Neural crest cell (in vitro differentiated cells): ENCODE data around the gene AGBL1. TPM values are rescaled to one million over a fixed set of nuclear protein-coding genes. Genes with fewer than 3 reads are reported as not detected.

Experiments
- DNase-seq: peaks from one replicate; pipeline ENCODE4 v3.0.0; 2021; ENCODE audit warnings: low read depth, mixed read lengths, low spot score
- H3K27ac Mint-ChIP-seq: one replicate; pipeline ENCODE4 v1.8.0; 2021; ENCODE audit warnings: mild to moderate bottlenecking, mixed read lengths; ENCODE audit not compliant: unreplicated experiment
- H3K27me3 Mint-ChIP-seq: 2 replicates; pipeline ENCODE4 v1.8.0; 2021; ENCODE audit warnings: low read depth, mild to moderate bottlenecking, mixed read lengths
- H3K36me3 Mint-ChIP-seq: 2 replicates; pipeline ENCODE4 v1.8.0; 2021; ENCODE audit warnings: low read depth, mild to moderate bottlenecking, mixed read lengths
- H3K4me1 Mint-ChIP-seq: 2 replicates; pipeline ENCODE4 v1.8.0; 2021; ENCODE audit warnings: mixed read lengths
- H3K4me3 Mint-ChIP-seq: one replicate; pipeline ENCODE4 v1.8.0; 2021; ENCODE audit warnings: mild to moderate bottlenecking, mixed read lengths
- H3K9me3 Mint-ChIP-seq: 2 replicates; pipeline ENCODE4 v1.8.0; 2021; ENCODE audit warnings: mixed read lengths
- total RNA-seq: library from RNA; stranded (reverse); gene quantifications from 2 replicates; pipeline ENCODE4 v1.2.1, GENCODE V29; 2021
- TF ChIP-seq, protein P1 (sequence below): fragments of 200-600 bp; sonication (generic); conservative IDR thresholded peaks from 2 replicates; pipeline ENCODE4 v1.5.0; 2021; ENCODE audit warnings: antibody characterized with exemption, mild to moderate bottlenecking

AGBL1 gene
- total RNA-seq, 1 donor from 2014 or later = 0.05 TPM

- Mint-ChIP-seq H3K36me3 (no peaks in the 10 kb centered on the region), H3K4me1 (peaks cover 12% of the 10 kb centered on the region), H3K9me3 (peaks cover 10% of the 10 kb centered on the region), H3K27me3 (no peaks in the 10 kb centered on the region), H3K4me3 (no peak overlapping the region), H3K27ac (no peak overlapping the region)
- no peak for DNase-seq
- TF ChIP-seq, protein P1, sequence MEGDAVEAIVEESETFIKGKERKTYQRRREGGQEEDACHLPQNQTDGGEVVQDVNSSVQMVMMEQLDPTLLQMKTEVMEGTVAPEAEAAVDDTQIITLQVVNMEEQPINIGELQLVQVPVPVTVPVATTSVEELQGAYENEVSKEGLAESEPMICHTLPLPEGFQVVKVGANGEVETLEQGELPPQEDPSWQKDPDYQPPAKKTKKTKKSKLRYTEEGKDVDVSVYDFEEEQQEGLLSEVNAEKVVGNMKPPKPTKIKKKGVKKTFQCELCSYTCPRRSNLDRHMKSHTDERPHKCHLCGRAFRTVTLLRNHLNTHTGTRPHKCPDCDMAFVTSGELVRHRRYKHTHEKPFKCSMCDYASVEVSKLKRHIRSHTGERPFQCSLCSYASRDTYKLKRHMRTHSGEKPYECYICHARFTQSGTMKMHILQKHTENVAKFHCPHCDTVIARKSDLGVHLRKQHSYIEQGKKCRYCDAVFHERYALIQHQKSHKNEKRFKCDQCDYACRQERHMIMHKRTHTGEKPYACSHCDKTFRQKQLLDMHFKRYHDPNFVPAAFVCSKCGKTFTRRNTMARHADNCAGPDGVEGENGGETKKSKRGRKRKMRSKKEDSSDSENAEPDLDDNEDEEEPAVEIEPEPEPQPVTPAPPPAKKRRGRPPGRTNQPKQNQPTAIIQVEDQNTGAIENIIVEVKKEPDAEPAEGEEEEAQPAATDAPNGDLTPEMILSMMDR = no peak
Observed at GRCh38 chr15:86311568-86312280, 232.1 kb downstream of the AGBL1 start.

DNA sequence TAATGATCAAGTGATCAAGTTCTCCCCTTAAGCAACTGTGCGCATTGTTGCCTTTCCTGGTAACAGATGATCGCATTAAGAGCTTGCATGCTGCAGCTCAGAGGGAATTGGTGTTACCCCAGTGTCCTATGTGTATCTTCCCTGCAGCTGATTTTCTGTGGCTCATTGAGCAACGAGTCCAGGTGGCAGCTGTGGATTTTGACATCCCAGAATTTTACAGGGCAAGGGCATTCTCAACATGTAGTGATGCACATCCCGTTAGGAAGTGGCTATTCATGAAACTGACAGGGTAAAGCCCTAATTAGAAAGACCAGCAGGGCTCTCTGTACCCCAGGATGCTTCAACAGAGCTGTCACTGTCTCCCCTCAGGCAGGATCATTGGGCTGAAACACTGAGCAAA is 232.8 kb downstream of the AGBL1 start:
- Mint-ChIP-seq H3K4me3 (no peak overlapping the region), H3K27me3 (no peaks in the 10 kb centered on the region), H3K4me1 (peaks cover 20% of the 10 kb centered on the region), H3K36me3 (no peaks in the 10 kb centered on the region), H3K9me3 (peaks cover 10% of the 10 kb centered on the region), H3K27ac (no peak overlapping the region)
- TF ChIP-seq, protein P1 = no peak
- DNase-seq = no peak

DNA sequence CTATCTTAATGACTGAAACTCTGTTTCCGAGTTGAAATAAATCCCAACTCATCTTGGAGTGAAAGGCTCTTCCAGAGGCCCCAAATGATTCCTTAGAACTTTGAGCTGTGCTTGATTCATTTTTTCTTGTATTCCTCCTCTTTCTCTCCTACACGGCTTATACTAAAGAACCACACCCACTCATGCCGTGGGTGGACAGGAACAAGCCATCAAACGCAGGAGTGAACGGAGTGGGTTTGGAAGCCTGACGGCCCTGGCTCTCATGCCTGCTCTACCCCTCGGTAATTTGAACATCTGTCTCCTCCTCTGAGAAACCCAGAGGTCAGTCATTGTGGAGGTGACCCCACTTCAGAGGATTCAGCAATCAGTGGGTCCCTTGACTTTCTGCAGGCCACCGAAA is 236.5 kb downstream of the AGBL1 start:
- Mint-ChIP-seq H3K27ac (peak overlapping the region; percentile 4), H3K4me3 (no peak overlapping the region), H3K36me3 (no peaks in the 10 kb centered on the region), H3K9me3 (peaks cover 3% of the 10 kb centered on the region), H3K27me3 (no peaks in the 10 kb centered on the region), H3K4me1 (peaks cover 20% of the 10 kb centered on the region)
- TF ChIP-seq, protein P1 = no peak
- no peak for DNase-seq

- H3K27me3 Mint-ChIP-seq = no peaks in the 10 kb centered on the region
- H3K36me3 Mint-ChIP-seq = no peaks in the 10 kb centered on the region
- DNase-seq = no peak
- H3K27ac Mint-ChIP-seq = peak overlapping the region; percentile 54
- H3K4me3 Mint-ChIP-seq = no peak overlapping the region
- TF ChIP-seq, protein P1 = no peak
- H3K4me1 Mint-ChIP-seq = peaks cover 20% of the 10 kb centered on the region
- peaks cover 3% of the 10 kb centered on the region for H3K9me3 Mint-ChIP-seq
Observed at GRCh38 chr15:86316726-86317383, 237.2 kb downstream of the AGBL1 start.

DNA sequence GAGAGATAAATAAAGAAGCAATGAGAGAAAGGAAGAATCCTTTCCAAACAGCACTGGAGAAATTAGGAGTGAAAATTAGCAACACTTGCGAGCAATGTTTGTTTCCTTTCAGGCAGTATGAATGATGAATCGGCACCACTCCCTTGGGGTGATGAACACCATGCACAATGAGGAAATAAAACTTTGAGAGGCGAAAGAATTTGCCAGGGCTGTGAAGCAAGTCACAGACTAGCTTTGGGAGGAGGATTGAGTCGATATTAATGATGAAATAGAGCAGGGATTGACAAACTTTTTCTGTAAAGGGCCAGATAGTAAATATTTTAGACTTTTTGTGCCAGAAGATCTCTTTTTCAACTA is 237.7 kb downstream of the AGBL1 start:
- TF ChIP-seq, protein P1 = no peak
- no peak overlapping the region for H3K4me3 Mint-ChIP-seq
- DNase-seq = no peak
- no peaks in the 10 kb centered on the region for H3K27me3 Mint-ChIP-seq
- H3K36me3 Mint-ChIP-seq = no peaks in the 10 kb centered on the region
- peaks cover 20% of the 10 kb centered on the region for H3K4me1 Mint-ChIP-seq
- peak overlapping the region; percentile 54 for H3K27ac Mint-ChIP-seq
- peaks cover 3% of the 10 kb centered on the region for H3K9me3 Mint-ChIP-seq
